ENCODE results near the gene PLB1. TPM values are rescaled to one million over a fixed set of nuclear protein-coding genes. Genes with fewer than 3 reads are reported as not detected.

PLB1 gene
- total RNA-seq, 1 experiment from 2014 or later: 0.91 TPM

DNA sequence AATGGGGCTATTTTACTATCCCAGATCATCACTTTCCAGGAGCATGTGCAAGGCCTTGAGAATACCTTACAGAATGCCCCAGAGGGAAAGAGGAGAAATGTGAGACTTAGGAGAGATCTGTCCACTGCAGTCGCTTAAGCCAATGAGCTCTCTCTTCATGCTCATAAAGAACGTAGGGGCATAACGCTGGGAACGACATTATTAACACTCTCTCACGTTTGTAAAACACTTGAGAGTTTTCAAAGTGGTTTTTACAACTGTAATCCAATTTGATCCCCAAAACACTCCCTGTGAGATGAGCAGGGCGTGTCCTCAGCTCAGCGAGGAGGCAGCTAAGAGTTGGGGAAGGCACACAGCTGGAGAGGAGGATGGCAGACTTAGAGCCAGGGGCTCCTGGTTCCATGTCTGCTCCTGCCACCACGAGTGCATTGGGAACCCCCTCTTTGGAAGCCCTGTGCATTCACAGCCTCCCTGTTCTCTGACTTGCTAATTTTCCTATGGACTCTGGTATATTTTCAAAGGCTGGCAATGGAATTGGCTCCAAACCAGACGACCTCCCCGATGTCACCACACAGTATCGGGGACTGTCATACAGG is 97.4 kb downstream of the PLB1 start:
- H3K4me3 Mint-ChIP-seq (ENCODE audit: unreplicated experiment): no peak overlapping the region
- intact Hi-C loops (cut with micrococcal nuclease): no loop called here
- H3K36me3 Mint-ChIP-seq (ENCODE audit: insufficient read depth, unreplicated experiment): no peaks in the 10 kb centered on the region
- CTCF ChIA-PET: interaction anchor here (0.7 to 6.4 kb wide), 23 partner anchors 9 to 822 kb away, joined by 3 to 99 read pairs (median 5); partner anchors contain the start of genes MRPL33 and PPP1CB
- no TSS peak for BruUV-seq (replicated peaks)
- peaks cover 25% of the 10 kb centered on the region for H3K4me1 Mint-ChIP-seq (ENCODE audit: insufficient read depth, unreplicated experiment)
- no peaks in the 10 kb centered on the region for H3K9me3 Mint-ChIP-seq (ENCODE audit: unreplicated experiment)
- no peaks in the 10 kb centered on the region for H3K27me3 Mint-ChIP-seq (ENCODE audit: insufficient read depth, unreplicated experiment)
- no peak overlapping the region for H3K27ac Mint-ChIP-seq (ENCODE audit: low read depth, unreplicated experiment)
- DNase-seq (ENCODE audit: unreplicated experiment): no peak
- TF ChIP-seq, protein P1, sequence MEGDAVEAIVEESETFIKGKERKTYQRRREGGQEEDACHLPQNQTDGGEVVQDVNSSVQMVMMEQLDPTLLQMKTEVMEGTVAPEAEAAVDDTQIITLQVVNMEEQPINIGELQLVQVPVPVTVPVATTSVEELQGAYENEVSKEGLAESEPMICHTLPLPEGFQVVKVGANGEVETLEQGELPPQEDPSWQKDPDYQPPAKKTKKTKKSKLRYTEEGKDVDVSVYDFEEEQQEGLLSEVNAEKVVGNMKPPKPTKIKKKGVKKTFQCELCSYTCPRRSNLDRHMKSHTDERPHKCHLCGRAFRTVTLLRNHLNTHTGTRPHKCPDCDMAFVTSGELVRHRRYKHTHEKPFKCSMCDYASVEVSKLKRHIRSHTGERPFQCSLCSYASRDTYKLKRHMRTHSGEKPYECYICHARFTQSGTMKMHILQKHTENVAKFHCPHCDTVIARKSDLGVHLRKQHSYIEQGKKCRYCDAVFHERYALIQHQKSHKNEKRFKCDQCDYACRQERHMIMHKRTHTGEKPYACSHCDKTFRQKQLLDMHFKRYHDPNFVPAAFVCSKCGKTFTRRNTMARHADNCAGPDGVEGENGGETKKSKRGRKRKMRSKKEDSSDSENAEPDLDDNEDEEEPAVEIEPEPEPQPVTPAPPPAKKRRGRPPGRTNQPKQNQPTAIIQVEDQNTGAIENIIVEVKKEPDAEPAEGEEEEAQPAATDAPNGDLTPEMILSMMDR (IDR thresholded peaks at IDR 0.05; ENCODE audit: unreplicated experiment): no peak
- POLR2A ChIA-PET: interaction anchor here (0.6 to 6.4 kb wide), 12 partner anchors 9 to 225 kb away, joined by 3 to 148 read pairs (median 10); partner anchors contain the start of gene PPP1CB

DNA sequence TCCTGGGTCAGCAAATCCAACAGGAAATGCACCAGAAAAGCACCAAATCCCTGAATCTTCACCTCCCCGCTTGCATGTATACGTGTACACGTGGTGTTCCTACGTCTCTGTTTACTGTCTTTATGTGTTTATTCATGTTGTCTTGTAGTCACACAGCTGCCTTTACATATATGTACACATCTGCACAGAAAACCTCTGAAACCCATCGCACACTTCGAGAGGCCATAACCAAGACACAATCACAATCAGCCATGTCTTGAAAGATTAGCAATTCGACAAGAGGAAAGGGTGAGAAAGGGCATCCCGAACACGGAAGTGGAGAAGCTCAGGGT is 98.1 kb downstream of the PLB1 start:
- Mint-ChIP-seq H3K36me3 (ENCODE audit: insufficient read depth, unreplicated experiment) (no peaks in the 10 kb centered on the region), H3K27ac (ENCODE audit: low read depth, unreplicated experiment) (peak overlapping the region; percentile 81), H3K4me1 (ENCODE audit: insufficient read depth, unreplicated experiment) (peaks cover 25% of the 10 kb centered on the region), H3K4me3 (ENCODE audit: unreplicated experiment) (peak overlapping the region; percentile 48), H3K9me3 (ENCODE audit: unreplicated experiment) (no peaks in the 10 kb centered on the region), H3K27me3 (ENCODE audit: insufficient read depth, unreplicated experiment) (no peaks in the 10 kb centered on the region)
- DNase-seq (ENCODE audit: unreplicated experiment): no peak
- POLR2A ChIA-PET: interaction anchor here (0.6 to 6.4 kb wide), 27 partner anchors 9 to 319 kb away, joined by 3 to 148 read pairs (median 5); partner anchors contain the start of gene PPP1CB
- CTCF ChIA-PET: interaction anchor here (0.6 to 6.4 kb wide), 41 partner anchors 7 to 1409 kb away, joined by 3 to 99 read pairs (median 4); partner anchors contain the start of gene PPP1CB
- intact Hi-C loops (cut with micrococcal nuclease): loop anchor here (1.0 kb wide), 3 partner anchors 27 to 159 kb away; no protein-coding TSS in a partner anchor
- TF ChIP-seq, protein P1 (IDR thresholded peaks at IDR 0.05; ENCODE audit: unreplicated experiment): no peak
- no TSS peak for BruUV-seq (replicated peaks)

DNA sequence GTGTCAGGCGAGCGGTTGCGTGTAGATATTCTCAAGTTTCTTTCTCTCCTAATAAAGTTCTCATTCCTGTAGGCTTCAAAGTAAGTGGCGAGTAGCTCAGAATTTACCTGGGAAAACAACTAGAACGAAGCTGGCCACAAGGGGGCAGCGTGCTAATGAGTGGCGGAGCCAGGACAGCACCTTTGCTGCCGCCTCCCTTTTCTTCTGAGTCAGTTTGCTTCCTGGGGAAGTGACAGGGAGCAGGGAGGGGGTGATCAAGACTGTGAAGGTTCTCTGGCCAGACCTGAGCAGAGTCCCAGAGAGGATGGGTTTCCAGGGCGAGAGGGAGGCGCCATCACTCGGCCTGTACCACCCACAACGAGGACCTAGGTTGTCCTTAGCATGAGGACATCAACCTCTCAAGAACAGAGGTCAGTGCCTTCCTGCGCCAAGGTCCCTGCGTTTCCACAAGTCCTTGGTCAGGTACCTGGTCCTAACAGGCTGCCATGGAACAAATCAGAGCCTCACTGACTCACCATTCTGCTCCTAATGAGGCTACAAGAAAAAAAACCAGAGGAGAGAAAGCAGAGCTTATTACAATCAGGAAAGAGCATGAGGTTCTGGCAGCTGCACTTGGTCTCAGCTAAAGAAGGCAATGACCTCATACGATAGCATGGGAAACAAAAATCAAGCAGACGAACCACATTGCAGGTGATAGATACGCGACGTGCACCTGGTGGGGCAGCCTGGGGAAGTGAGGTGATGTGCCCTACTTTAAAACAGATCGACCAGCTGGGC is 98.7 kb downstream of the PLB1 start:
- POLR2A ChIA-PET: interaction anchor here (0.5 to 6.4 kb wide), 28 partner anchors 9 to 319 kb away, joined by 3 to 148 read pairs (median 4); partner anchors contain the start of gene PPP1CB
- Mint-ChIP-seq H3K4me3 (ENCODE audit: unreplicated experiment) (peak overlapping the region; percentile 48), H3K27ac (ENCODE audit: low read depth, unreplicated experiment) (peak overlapping the region; percentile 81), H3K36me3 (ENCODE audit: insufficient read depth, unreplicated experiment) (no peaks in the 10 kb centered on the region), H3K27me3 (ENCODE audit: insufficient read depth, unreplicated experiment) (no peaks in the 10 kb centered on the region), H3K9me3 (ENCODE audit: unreplicated experiment) (no peaks in the 10 kb centered on the region), H3K4me1 (ENCODE audit: insufficient read depth, unreplicated experiment) (peaks cover 25% of the 10 kb centered on the region)
- BruUV-seq (replicated peaks): TSS peak; percentile 84
- TF ChIP-seq, protein P1 (IDR thresholded peaks at IDR 0.05; ENCODE audit: unreplicated experiment): peak; percentile 66
- intact Hi-C loops (cut with micrococcal nuclease): loop anchor here (1.0 kb wide), 3 partner anchors 27 to 159 kb away; no protein-coding TSS in a partner anchor
- DNase-seq (ENCODE audit: unreplicated experiment): peak; percentile 90
- CTCF ChIA-PET: interaction anchor here (0.6 to 6.4 kb wide), 50 partner anchors 8 to 1989 kb away, joined by 3 to 99 read pairs (median 4); partner anchors contain the start of gene PPP1CB

DNA sequence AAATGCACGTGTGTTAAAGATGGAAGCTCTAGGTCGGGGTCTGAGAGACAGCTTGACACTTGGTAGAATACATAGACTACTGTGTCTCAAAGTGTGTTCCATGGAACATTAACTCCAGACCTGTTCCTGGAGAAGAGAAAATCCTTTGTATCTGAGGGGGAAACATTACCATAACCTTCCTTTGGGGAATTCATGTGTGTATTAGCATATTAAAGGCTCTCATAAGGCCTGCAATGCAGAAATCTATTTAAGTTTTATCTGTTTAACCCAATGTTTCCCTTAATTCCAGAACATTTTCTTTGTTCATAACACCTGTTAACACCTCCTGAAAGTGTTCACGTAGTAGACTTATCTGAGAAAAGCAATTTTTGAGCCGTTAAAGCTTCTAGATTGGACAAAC is 99.5 kb downstream of the PLB1 start:
- no peak overlapping the region for H3K4me3 Mint-ChIP-seq (ENCODE audit: unreplicated experiment)
- no TSS peak for BruUV-seq (replicated peaks)
- ChIA-PET CTCF (interaction anchor here (0.6 to 6.4 kb wide), 25 partner anchors 9 to 1990 kb away, joined by 3 to 99 read pairs (median 5); partner anchors contain the start of gene PPP1CB), POLR2A (interaction anchor here (0.5 to 6.4 kb wide), 18 partner anchors 8 to 235 kb away, joined by 3 to 148 read pairs (median 6); partner anchors contain the start of gene PPP1CB)
- DNase-seq (ENCODE audit: unreplicated experiment): no peak
- intact Hi-C loops (cut with micrococcal nuclease): no loop called here
- peaks cover 25% of the 10 kb centered on the region for H3K4me1 Mint-ChIP-seq (ENCODE audit: insufficient read depth, unreplicated experiment)
- no peaks in the 10 kb centered on the region for H3K27me3 Mint-ChIP-seq (ENCODE audit: insufficient read depth, unreplicated experiment)
- no peaks in the 10 kb centered on the region for H3K9me3 Mint-ChIP-seq (ENCODE audit: unreplicated experiment)
- no peaks in the 10 kb centered on the region for H3K36me3 Mint-ChIP-seq (ENCODE audit: insufficient read depth, unreplicated experiment)
- peak overlapping the region; percentile 81 for H3K27ac Mint-ChIP-seq (ENCODE audit: low read depth, unreplicated experiment)
- TF ChIP-seq, protein P1 (IDR thresholded peaks at IDR 0.05; ENCODE audit: unreplicated experiment): no peak
